CD4-positive, alpha-beta T cell treated with Interleukin-17A for 1 hour (primary cell): ENCODE measurements around the gene CACNA1D.

Source experiments
- DNase-seq: peaks from one replicate; pipeline ENCODE4 v3.0.0-alpha.2; 2020

Gene CACNA1D

GRCh38 chr3:53764026-53764775 lies 269.8 kb downstream of the CACNA1D start:
- no peak for DNase-seq

GRCh38 chr3:53765753-53766152 lies 271.3 kb downstream of the CACNA1D start:
- DNase-seq: no peak

- no peak for DNase-seq
Measured at GRCh38 chr3:53766706-53767105, 272.3 kb downstream of the CACNA1D start.

- DNase-seq: no peak
Measured at GRCh38 chr3:53768478-53769459, 274.4 kb downstream of the CACNA1D start.

- DNase-seq: no peak
Measured at GRCh38 chr3:53772562-53772961, 278.2 kb downstream of the CACNA1D start.

GRCh38 chr3:53773021-53773436 lies 278.6 kb downstream of the CACNA1D start:
- no peak for DNase-seq

- DNase-seq: no peak
Measured at GRCh38 chr3:53773611-53774368, 279.4 kb downstream of the CACNA1D start.

GRCh38 chr3:53774414-53774813 lies 280.0 kb downstream of the CACNA1D start:
- DNase-seq: no peak

- no peak for DNase-seq
Measured at GRCh38 chr3:53775018-53775417, 280.6 kb downstream of the CACNA1D start.

GRCh38 chr3:53775834-53776251 lies 281.4 kb downstream of the CACNA1D start:
- DNase-seq: no peak

- no peak for DNase-seq
Measured at GRCh38 chr3:53776494-53777101, 282.2 kb downstream of the CACNA1D start.

GRCh38 chr3:53777468-53777867 lies 283.1 kb downstream of the CACNA1D start:
- DNase-seq: no peak

- DNase-seq: no peak
Measured at GRCh38 chr3:53778153-53778552, 283.7 kb downstream of the CACNA1D start.

GRCh38 chr3:53780171-53780570 lies 285.8 kb downstream of the CACNA1D start:
- DNase-seq: no peak

- no peak for DNase-seq
Measured at GRCh38 chr3:53780806-53781205, 286.4 kb downstream of the CACNA1D start.

GRCh38 chr3:53787016-53787415 lies 292.6 kb downstream of the CACNA1D start:
- DNase-seq: no peak

GRCh38 chr3:53788038-53788437 lies 293.6 kb downstream of the CACNA1D start:
- no peak for DNase-seq

- no peak for DNase-seq
Measured at GRCh38 chr3:53789459-53789858, 295.0 kb downstream of the CACNA1D start.

- no peak for DNase-seq
Measured at GRCh38 chr3:53790470-53790869, 296.1 kb downstream of the CACNA1D start.

- no peak for DNase-seq
Measured at GRCh38 chr3:53791317-53791716, 296.9 kb downstream of the CACNA1D start.

- no peak for DNase-seq
Measured at GRCh38 chr3:53792866-53793265, 298.5 kb downstream of the CACNA1D start.

GRCh38 chr3:53794597-53794996 lies 300.2 kb downstream of the CACNA1D start:
- DNase-seq: no peak

GRCh38 chr3:53795176-53795575 lies 300.8 kb downstream of the CACNA1D start:
- no peak for DNase-seq
